Peyer's patch (tissue), 4 donors: ENCODE measurements around the gene SYNE4.

Experiments used
- CTCF ChIP-seq, 6 experiments: fragments of 450-650 bp in 4 of 6; fragments of 200-600 bp in 2 of 6; sonication (generic) in 1 of 6; IDR thresholded peaks; one replicate each; pipeline ENCODE4 v1.5.1; 2017 to 2019; ENCODE audit warnings: antibody characterized with exemption in 6 of 6, mild to moderate bottlenecking in 3 of 6, moderate library complexity in 1 of 6
- POLR2A ChIP-seq, 2 donors: fragments of 450-650 bp; IDR thresholded peaks; one replicate each; pipeline ENCODE4 v1.5.1; 2017; ENCODE audit warnings: antibody characterized with exemption in 2 of 2, mild to moderate bottlenecking in 2 of 2, moderate library complexity in 2 of 2

GRCh38 chr19:36014012-36014924, 5.7 kb upstream of the SYNE4 start, which contains the start of gene ALKBH6:
- TF ChIP-seq CTCF (IDR thresholded peaks at IDR 0.05) (peak in 2 of 6 experiments; percentile 14 to 20), POLR2A (IDR thresholded peaks at IDR 0.05) (peak in 1 of 2 donors; percentile 8)
